Measurements from ENCODE around the gene NUMBL. TPM values are rescaled to one million over a fixed set of nuclear protein-coding genes. Genes with fewer than 3 reads are reported as not detected.
"Not testable (repeated sequence)": the region's sequence is repeated elsewhere in the genome, so short reads cannot be mapped to it uniquely, and the experiment has no call there.

Gene NUMBL
- 18.1 and 20.6 TPM in 2 replicates for total RNA-seq

DNA sequence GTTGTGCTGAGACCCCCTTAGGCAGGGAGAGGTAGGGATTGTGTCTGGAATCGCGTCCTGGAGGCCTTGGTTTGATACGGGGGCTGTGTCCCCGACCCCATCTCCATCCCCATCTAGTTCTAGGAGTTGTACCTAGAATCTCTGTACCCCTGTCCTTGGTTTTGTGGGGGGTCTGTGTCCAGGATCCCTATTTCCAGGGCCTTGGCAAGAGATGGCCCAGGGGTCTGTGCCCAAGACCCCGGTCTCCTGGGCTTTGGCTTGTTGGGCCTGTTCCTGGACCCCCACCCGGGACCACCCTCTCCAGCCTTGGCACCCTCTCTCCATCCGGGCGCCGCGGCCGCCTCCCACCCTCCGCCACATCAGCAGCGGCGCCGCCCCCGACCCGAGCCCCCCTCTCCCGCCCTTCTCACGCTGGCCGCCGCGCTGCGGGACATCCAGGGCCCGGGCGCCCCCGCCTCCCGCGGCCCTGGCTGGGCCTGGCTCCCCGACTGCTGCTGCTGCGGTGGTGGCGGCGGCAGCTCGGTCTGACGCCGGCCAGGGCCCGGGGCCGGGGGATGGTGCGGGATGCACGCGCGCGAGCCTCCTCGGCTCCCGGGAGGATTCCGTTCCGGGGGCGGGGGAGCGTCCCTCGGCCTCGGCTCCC lies at the start of gene NUMBL:
TSS of gene NUMBL (minus strand) at position 602 of the 643 bp plus-strand sequence. CDS start at position 434, 168 bp downstream.
- Mint-ChIP-seq H3K27ac (peak within 1 kb of the TSS; percentile 84), H3K36me3 (ENCODE audit: low read depth) (peaks cover 15% of the 10 kb centered on the region), H3K27me3 (ENCODE audit: insufficient read depth) (no peaks in the 10 kb centered on the region), H3K4me1 (ENCODE audit: low read depth) (no peaks in the 10 kb centered on the region), H3K4me3 (peak within 1 kb of the TSS; percentile 87), H3K9me3 (no peaks in the 10 kb centered on the region)
- intact Hi-C loops (cut with micrococcal nuclease): loop anchor here (1.0 to 2.0 kb wide), 6 partner anchors 25 to 108 kb away; partner anchors contain the start of genes ACTMAP and RAB4B
- DNase-seq (ENCODE audit: low spot score): no peak

DNA sequence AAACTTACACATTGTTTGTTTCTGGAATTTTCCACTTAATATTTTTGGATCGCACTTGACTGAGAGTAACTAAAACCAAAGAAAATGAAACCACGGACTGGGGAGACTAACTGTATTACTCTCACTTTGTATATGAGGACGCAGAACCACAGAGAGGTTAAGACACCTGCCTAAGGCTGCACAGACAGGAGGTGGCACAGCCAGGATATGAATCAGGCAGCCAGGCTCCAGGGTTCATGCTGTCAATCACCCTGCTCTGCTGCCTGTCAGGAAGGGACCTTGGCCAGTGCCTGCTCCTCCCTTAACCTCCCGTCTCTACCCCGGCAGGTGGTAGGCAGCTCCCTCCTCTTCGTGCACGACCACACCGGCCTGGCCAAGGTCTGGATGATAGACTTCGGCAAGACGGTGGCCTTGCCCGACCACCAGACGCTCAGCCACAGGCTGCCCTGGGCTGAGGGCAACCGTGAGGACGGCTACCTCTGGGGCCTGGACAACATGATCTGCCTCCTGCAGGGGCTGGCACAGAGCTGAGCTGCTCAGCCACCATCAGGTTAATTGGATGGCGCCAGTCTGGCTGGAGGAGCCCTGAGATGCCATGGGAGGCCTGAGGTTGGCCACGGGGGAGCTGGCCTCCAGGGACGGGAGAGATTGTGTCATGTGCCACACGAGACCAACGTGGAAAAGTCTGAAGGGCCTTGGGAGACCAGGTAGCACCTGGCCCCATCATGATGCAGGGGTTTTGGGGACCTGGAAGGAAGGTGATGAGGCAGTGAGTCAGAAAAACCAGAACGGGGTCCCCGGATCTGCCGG lies 48.8 kb upstream of the NUMBL start:
- intact Hi-C loops (cut with micrococcal nuclease): no loop called here
- Mint-ChIP-seq H3K36me3 (ENCODE audit: low read depth) (peaks cover 23% of the 10 kb centered on the region), H3K27ac (no peak overlapping the region), H3K27me3 (ENCODE audit: insufficient read depth) (no peaks in the 10 kb centered on the region), H3K9me3 (no peaks in the 10 kb centered on the region), H3K4me3 (no peak overlapping the region), H3K4me1 (ENCODE audit: low read depth) (peaks cover 10% of the 10 kb centered on the region)
- DNase-seq (ENCODE audit: low spot score): no peak

DNA sequence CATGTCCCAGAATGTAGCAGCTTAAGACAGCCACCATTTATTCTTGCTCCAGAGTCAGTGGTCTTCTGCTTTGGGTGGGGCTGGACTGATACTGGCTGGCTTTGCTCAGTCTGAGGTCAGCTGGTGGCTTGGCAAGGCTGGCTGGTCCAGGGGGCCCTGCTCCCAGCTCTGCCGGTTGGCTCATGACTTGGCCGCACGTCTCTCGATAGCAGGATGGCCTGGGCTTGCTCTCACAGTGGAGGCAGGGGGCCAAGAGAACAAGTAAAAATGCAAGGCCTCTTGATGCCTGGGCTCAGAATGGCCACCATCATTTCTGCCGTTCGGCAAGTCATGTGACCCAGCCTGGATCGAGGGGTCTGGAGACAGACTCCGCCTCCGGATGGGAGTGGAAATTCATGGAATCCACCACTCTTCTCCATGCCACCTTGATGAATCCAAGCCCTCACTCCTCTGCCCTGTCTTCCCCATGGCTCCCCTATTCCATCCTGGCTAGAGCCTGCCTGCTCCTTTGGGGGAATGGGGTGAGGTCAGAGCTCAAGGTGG lies 46.7 kb upstream of the NUMBL start:
- intact Hi-C loops (cut with micrococcal nuclease): no loop called here
- Mint-ChIP-seq H3K4me3 (no peak overlapping the region), H3K27ac (no peak overlapping the region), H3K36me3 (ENCODE audit: low read depth) (peaks cover 32% of the 10 kb centered on the region), H3K27me3 (ENCODE audit: insufficient read depth) (no peaks in the 10 kb centered on the region), H3K4me1 (ENCODE audit: low read depth) (peaks cover 10% of the 10 kb centered on the region), H3K9me3 (no peaks in the 10 kb centered on the region)
- DNase-seq (ENCODE audit: low spot score): no peak

DNA sequence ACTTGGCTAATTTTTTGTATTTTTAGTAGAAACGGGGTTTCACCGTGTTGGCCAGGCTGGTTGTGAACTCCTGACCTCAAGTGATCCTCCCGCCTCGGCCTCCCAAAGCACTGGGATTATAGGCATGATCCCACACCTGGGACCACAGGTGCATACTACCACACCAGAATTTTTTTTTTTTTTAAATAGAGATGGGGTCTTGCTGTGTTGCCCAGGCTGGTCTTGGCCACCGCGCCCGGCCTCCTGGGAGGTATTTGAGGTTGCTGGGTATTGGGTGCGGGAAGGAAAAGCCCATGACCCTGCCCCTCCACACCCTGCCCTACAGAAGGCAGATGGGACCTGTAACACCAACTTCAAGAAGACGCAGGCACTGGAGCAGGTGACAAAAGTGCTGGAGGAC lies 46.2 kb upstream of the NUMBL start:
- Mint-ChIP-seq H3K27ac (no peak overlapping the region), H3K4me1 (ENCODE audit: low read depth) (peaks cover 10% of the 10 kb centered on the region), H3K4me3 (no peak overlapping the region), H3K9me3 (no peaks in the 10 kb centered on the region), H3K36me3 (ENCODE audit: low read depth) (peaks cover 30% of the 10 kb centered on the region), H3K27me3 (ENCODE audit: insufficient read depth) (no peaks in the 10 kb centered on the region)
- intact Hi-C loops (cut with micrococcal nuclease): no loop called here
- no peak for DNase-seq (ENCODE audit: low spot score)

DNA sequence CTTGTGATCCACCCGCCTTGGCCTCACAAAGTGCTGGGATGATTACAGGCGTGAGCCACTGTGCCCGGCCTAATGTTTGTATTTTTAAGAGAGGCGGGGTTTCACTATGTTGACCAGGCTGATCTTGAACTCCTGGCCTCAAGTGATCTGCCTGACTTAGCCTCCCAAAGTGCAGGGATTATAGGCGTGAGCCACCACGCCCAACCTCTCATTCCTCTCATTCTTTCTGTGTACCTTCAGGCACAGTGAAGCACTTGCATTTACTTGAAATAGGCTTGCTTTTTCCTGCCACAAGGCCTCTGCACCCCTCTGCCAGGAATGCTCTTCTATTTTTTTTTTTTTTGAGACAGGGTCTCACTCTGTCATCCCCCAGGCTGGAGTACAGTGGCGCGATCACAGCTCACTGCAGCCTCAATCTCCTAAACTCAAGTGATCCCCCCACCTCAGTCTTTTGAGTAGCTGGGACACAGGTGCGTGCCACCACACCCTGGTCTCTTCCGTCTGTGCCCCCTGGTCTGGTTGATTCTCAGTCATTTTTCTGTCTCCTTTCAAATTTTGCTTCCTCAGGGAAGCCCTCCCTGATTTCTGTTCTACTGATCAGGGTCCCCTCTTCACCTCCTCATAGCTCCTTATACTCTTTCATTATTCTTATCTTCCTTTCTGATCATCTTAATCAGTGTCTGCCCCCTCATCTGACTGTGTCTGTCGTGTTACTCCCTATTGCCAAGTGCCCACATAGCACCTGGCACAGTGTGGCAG lies 44.7 kb upstream of the NUMBL start:
- no peak for DNase-seq (ENCODE audit: low spot score)
- Mint-ChIP-seq H3K4me1 (ENCODE audit: low read depth) (peaks cover 10% of the 10 kb centered on the region), H3K27me3 (ENCODE audit: insufficient read depth) (no peaks in the 10 kb centered on the region), H3K27ac (no peak overlapping the region), H3K36me3 (ENCODE audit: low read depth) (peaks cover 39% of the 10 kb centered on the region), H3K9me3 (no peaks in the 10 kb centered on the region), H3K4me3 (no peak overlapping the region)
- intact Hi-C loops (cut with micrococcal nuclease): no loop called here

DNA sequence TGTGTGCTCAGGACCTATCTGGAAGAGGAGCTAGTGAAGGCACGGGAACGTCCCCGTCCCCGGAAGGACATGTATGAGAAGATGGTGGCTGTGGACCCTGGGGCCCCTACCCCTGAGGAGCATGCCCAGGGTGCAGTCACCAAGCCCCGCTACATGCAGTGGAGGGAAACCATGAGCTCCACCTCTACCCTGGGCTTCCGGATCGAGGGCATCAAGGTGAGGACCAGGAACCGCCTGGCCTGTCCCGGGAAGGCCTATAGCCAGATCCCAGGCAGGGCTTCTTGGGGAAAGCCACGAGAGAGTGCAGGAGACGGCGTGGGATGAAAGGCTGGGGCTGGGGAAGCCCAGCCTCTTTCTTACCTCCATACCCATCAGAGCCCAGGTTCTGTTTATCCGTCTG lies 42.7 kb upstream of the NUMBL start:
- no peak for DNase-seq (ENCODE audit: low spot score)
- no peaks in the 10 kb centered on the region for H3K9me3 Mint-ChIP-seq
- H3K27ac Mint-ChIP-seq: no peak overlapping the region
- H3K4me1 Mint-ChIP-seq (ENCODE audit: low read depth): no peaks in the 10 kb centered on the region
- intact Hi-C loops (cut with micrococcal nuclease): no loop called here
- no peaks in the 10 kb centered on the region for H3K27me3 Mint-ChIP-seq (ENCODE audit: insufficient read depth)
- H3K4me3 Mint-ChIP-seq: no peak overlapping the region
- H3K36me3 Mint-ChIP-seq (ENCODE audit: low read depth): peaks cover 33% of the 10 kb centered on the region

DNA sequence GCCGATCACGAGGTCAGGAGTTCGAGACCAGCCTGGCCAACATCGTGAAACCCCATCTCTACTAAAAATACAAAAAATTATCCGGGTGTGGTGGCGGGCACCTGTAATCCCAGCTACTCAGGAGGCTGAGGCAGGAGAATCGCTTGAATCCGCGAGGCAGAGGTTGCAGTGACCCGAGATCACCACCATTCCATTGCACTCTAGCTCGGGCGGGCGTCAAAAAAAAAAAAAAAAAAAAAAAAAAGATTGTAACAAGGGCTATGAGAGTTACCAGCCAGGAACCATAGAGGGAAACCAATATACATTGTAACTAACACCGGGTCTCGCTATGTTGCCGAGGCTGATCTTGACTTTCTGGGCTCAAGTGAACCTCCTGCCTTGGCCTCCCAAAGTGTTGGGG lies 41.9 kb upstream of the NUMBL start:
- H3K4me1 Mint-ChIP-seq (ENCODE audit: low read depth); H3K9me3 Mint-ChIP-seq; H3K27ac Mint-ChIP-seq; intact Hi-C loops (cut with micrococcal nuclease); H3K4me3 Mint-ChIP-seq; DNase-seq (ENCODE audit: low spot score); H3K27me3 Mint-ChIP-seq (ENCODE audit: insufficient read depth): not testable (repeated sequence)
- H3K36me3 Mint-ChIP-seq (ENCODE audit: low read depth): peaks cover 31% of the 10 kb centered on the region

DNA sequence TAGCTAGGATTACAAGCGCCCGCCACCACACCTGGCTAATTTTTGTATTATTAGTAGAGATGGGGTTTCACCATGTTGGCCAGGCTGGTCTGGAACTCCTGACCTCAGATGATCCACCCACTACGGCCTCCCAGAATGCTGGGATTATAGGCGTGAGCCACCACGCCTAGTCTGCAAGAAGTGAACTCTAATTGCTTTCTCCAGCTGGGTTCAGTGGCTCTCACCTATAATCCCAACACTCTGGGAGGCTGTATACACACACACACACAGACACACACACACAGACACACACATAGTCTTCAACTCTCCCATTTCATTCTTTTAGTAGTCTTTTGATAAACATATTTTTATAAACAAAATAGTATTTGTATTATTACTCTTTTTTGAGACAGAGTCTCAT lies 39.6 kb upstream of the NUMBL start:
- H3K27ac Mint-ChIP-seq; H3K27me3 Mint-ChIP-seq (ENCODE audit: insufficient read depth); DNase-seq (ENCODE audit: low spot score); H3K9me3 Mint-ChIP-seq; H3K4me1 Mint-ChIP-seq (ENCODE audit: low read depth); intact Hi-C loops (cut with micrococcal nuclease); H3K4me3 Mint-ChIP-seq: not testable (repeated sequence)
- H3K36me3 Mint-ChIP-seq (ENCODE audit: low read depth): peaks cover 34% of the 10 kb centered on the region

DNA sequence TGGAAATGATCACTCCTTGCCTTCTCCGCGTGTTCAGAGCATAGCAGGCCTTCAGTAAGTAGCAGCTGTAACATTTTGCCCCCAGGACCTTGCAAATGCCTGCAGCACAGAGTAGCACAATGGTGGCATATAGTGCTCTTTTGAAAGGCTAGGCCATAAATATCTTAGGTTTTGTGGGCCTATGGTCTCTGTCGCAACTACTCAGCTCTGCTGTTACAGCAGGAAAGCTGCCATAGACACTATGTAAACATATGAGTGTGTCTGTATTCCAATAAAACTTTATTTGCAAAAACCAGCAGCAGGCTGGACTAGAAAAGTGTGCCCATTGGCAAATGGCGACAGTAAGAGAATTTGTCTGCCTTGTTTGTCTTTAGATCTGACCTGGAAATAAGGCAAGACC lies 35.8 kb upstream of the NUMBL start:
- no peak overlapping the region for H3K27ac Mint-ChIP-seq
- peaks cover 36% of the 10 kb centered on the region for H3K36me3 Mint-ChIP-seq (ENCODE audit: low read depth)
- DNase-seq (ENCODE audit: low spot score): no peak
- H3K4me1 Mint-ChIP-seq (ENCODE audit: low read depth): peaks cover 8% of the 10 kb centered on the region
- no peak overlapping the region for H3K4me3 Mint-ChIP-seq
- no peaks in the 10 kb centered on the region for H3K27me3 Mint-ChIP-seq (ENCODE audit: insufficient read depth)
- H3K9me3 Mint-ChIP-seq: peaks cover 4% of the 10 kb centered on the region
- intact Hi-C loops (cut with micrococcal nuclease): no loop called here

DNA sequence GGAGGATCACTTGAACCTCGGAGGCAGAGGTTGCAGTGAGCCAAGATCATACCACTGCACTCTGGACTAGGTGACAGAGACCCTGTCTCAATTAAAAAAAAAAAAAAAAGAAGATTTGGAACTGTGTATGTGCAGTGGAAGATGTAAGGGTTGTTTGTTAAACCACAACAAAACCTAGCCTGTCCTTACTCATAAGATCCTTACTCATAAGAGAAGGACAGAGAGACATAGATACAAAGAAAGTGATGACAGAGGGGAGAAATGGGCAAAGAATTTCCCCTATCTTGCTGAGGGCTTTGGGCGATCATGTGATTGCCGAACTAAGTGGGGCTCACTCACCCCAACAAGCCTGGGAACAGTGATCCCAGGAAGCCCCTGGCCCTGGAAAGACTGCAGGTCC lies 34.4 kb upstream of the NUMBL start:
- DNase-seq (ENCODE audit: low spot score): no peak
- Mint-ChIP-seq H3K27ac (no peak overlapping the region), H3K4me1 (ENCODE audit: low read depth) (peaks cover 18% of the 10 kb centered on the region), H3K9me3 (peaks cover 4% of the 10 kb centered on the region), H3K4me3 (no peak overlapping the region), H3K27me3 (ENCODE audit: insufficient read depth) (no peaks in the 10 kb centered on the region), H3K36me3 (ENCODE audit: low read depth) (peaks cover 35% of the 10 kb centered on the region)
- intact Hi-C loops (cut with micrococcal nuclease): no loop called here

DNA sequence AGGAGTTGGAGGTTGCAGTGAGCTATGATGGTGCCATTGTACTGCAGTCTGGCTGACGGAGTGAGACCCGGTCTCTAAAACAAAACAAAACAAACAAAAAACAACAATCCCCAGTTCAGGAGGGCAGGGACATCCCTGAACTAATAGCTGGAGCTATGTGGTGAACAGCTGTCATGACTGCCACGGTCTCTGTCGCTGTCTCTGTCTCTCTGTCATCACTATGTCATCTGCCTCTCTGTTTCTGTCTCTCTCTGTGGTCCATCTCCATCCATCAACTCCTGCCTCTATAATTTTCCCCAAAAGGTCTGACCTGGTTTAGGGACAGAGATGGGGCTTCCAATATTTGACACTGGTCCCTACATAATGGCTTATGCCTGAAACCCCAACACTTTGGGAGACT lies 33.9 kb upstream of the NUMBL start:
- peaks cover 18% of the 10 kb centered on the region for H3K4me1 Mint-ChIP-seq (ENCODE audit: low read depth)
- no peak for DNase-seq (ENCODE audit: low spot score)
- H3K27me3 Mint-ChIP-seq (ENCODE audit: insufficient read depth): no peaks in the 10 kb centered on the region
- peaks cover 35% of the 10 kb centered on the region for H3K36me3 Mint-ChIP-seq (ENCODE audit: low read depth)
- H3K4me3 Mint-ChIP-seq: no peak overlapping the region
- peaks cover 4% of the 10 kb centered on the region for H3K9me3 Mint-ChIP-seq
- no peak overlapping the region for H3K27ac Mint-ChIP-seq
- intact Hi-C loops (cut with micrococcal nuclease): no loop called here

DNA sequence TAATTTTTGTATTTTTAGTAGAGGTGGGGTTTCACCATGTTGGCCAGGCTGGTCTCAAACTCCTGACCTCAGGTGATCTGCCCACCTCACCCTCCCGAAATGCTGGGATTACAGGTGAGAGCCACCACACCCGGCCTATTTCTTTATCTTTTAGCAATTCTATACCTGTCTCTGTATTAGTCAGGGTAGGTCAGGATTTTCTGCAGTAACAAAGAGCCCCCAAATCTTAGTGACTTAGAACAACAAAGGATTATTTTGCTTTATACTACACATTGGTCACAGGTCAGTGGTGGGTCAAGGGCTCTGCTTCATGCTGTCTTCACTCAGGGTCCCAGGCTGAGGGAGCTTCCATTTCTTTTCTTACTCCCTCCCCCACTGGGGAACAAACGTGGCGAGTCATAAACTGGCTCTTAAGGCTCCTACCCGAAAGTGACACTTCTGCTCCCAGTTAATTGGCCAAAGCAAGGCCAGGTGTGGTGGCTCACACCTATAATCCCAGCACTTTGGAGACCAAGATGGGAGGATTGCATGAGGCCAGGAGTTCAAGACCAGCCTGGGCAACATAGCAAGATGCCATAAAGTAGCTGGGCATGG lies 33.3 kb upstream of the NUMBL start:
- Mint-ChIP-seq H3K4me1 (ENCODE audit: low read depth) (peaks cover 18% of the 10 kb centered on the region), H3K27ac (peak overlapping the region; percentile 25), H3K4me3 (no peak overlapping the region), H3K36me3 (ENCODE audit: low read depth) (peaks cover 35% of the 10 kb centered on the region), H3K27me3 (ENCODE audit: insufficient read depth) (no peaks in the 10 kb centered on the region), H3K9me3 (peaks cover 4% of the 10 kb centered on the region)
- DNase-seq (ENCODE audit: low spot score): no peak
- intact Hi-C loops (cut with micrococcal nuclease): no loop called here

Data from activated T-helper 1 cell treated with anti-CD3 and anti-CD28 coated beads, Interleukin-12 subunit alpha, Interleukin-12 subunit beta, Interleukin-2, Interleukin-4 antibody, amounts not matched to agents 30 ng/mL and 10 ng/mL and 1 ng/mL, durations not matched to agents 14 hours and 24 hours and 36 hours (primary cell).